Measurements from ENCODE around the gene TSC22D3.
"Not testable (repeated sequence)": the region's sequence is repeated elsewhere in the genome, so short reads cannot be mapped to it uniquely, and the experiment has no call there.

The TSC22D3 gene

GRCh38 chrX:107676559-107677378 is 98.8 kb downstream of the TSC22D3 start:
- peak; percentile 50 to 56 for DNase-seq

- peak in 1 of 2 donors; percentile 22 for DNase-seq
Measured at GRCh38 chrX:107675823-107676555, 99.6 kb downstream of the TSC22D3 start.

GRCh38 chrX:107675365-107675654 is 100.3 kb downstream of the TSC22D3 start:
- DNase-seq, result no peak

- DNase-seq, result peak; percentile 75 to 78
Measured at GRCh38 chrX:107674480-107675364, 100.9 kb downstream of the TSC22D3 start.

GRCh38 chrX:107673933-107674479 is 101.6 kb downstream of the TSC22D3 start:
- DNase-seq, result peak; percentile 95 to 96

GRCh38 chrX:107673431-107673830 is 102.2 kb downstream of the TSC22D3 start:
- DNase-seq, result no peak

- peak; percentile 90 to 91 for DNase-seq
Measured at GRCh38 chrX:107672955-107673378, 102.6 kb downstream of the TSC22D3 start.

- not testable (repeated sequence) for DNase-seq
Measured at GRCh38 chrX:107671256-107671655, 104.3 kb downstream of the TSC22D3 start.

- no peak for DNase-seq
Measured at GRCh38 chrX:107669885-107670628, 105.5 kb downstream of the TSC22D3 start.

- no peak for DNase-seq
Measured at GRCh38 chrX:107669261-107669660, 106.3 kb downstream of the TSC22D3 start.

GRCh38 chrX:107668710-107669109 is 106.9 kb downstream of the TSC22D3 start:
- DNase-seq, result not testable (repeated sequence)

- DNase-seq, result no peak
Measured at GRCh38 chrX:107667426-107667825, 108.2 kb downstream of the TSC22D3 start.

GRCh38 chrX:107666931-107667330 is 108.7 kb downstream of the TSC22D3 start:
- DNase-seq, result no peak
